HL-60/S4 (cell line): ENCODE measurements around the gene DNTT.

Experiments used
- in situ Hi-C: fragments of 300-500 bp; cut with MboI; formaldehyde crosslinking; loops from 2 replicates; pipeline ENCODE4 v1.14.3; 2022; ENCODE audit warnings: low sequenced_read_pairs

DNTT gene

GRCh38 chr10:96304230-96304629 lies at the start of gene DNTT:
Gene DNTT, plus strand, starts transcription at chr10:96304434. Its CDS starts 64 bp downstream, at chr10:96304498.
- in situ Hi-C loops: no loop called here

GRCh38 chr10:96254976-96255375 lies 49.3 kb upstream of the DNTT start:
- in situ Hi-C loops: no loop called here

- in situ Hi-C loops: no loop called here
Measured at GRCh38 chr10:96255549-96256333, 48.5 kb upstream of the DNTT start.

DNA sequence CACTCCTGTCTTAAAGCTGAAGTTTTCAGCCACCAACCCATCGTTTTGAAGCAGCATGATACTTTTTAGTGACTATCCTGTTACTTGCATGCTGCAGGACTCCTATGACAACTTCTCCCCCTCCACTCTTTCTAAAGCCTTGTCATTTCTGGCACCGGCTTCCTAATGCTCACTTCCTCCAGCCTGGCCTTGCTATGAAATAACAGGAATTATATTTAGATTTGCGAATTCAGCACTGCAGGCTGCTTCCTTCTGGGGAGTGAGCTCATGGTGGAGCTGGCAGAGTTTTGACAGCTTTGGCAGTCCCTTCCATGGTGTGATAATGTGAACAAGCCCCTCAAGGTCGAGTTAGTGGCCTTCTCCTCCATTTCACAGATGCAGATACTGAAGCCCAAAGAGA lies 46.3 kb upstream of the DNTT start:
- in situ Hi-C loops: no loop called here

DNA sequence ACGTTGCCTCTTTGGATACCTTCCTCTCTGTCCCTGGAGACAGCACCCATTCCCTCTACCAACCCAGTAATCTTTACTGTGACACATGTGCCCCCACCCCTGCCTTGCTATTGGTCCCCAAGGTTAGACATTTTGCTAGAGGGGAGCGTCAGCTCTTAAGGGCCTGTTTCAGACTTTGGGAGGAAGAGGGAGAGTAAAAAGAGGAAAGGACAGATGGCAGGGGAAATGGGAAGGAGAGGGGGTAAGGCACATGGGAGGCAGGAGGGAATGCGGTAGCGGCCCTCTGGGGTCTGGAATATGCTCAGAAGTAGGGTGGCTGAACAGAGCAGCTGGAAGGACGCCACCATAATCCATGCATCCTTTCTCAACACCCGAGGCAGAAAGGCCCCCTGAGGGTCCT lies 45.1 kb upstream of the DNTT start:
- in situ Hi-C loops: no loop called here

- in situ Hi-C loops: no loop called here
Measured at GRCh38 chr10:96260014-96260413, 44.2 kb upstream of the DNTT start.

DNA sequence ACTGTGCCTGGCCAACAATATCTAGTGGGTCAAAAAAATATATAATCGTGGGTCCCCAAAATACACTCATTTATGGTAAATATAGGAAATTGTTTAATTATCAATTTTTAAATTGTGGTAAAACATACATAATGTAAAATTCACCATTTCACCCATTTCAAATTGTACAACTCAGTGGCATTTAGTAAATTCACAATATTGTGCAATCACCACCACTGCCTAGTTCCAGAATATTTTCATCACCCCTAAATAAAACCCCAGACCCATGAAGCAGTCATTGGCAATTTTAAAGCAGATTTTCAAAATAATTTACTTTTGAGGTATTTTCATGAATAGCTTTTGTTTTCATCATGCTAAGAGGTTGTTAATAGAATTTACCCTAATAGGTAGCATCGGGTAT lies 43.1 kb upstream of the DNTT start:
- in situ Hi-C loops: no loop called here

DNA sequence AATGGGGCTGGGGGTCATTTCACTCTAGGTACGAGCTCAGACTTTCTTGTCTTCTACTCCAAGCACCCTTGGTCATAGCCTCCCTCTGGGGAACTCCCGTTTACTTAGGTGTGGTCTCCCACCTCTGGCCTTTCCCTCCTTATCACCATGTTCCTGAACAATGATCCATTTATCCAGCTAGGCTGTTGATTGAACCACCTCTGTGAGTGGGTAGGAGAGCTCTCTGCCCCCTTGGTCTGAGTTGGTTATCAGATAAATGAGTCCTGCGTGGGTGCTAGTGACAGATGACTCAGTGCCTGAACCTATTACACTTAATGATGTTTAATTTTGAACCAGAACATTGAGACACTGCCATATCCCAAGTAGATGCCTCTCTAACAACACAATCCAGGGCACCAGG lies 42.3 kb upstream of the DNTT start:
- in situ Hi-C loops: no loop called here

DNA sequence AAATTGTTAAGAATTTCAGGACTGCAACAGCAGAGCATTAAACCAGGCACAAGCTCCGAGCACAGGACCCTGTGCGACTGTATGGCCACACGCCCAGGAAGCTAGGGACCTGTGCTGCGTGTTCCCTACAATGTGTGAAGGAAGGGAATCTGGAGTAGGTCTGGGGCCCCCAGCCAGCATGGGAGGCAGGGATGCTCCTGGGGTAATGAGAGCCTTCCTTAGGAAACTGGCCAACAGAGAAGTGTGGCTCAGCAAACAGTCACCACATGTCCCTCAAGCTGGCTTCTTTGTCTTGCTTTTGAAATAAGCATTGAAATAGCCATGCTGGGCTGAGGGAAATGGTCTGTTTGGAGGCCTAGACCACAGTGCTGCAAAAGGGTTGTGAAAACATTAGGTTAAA lies 41.1 kb upstream of the DNTT start:
- in situ Hi-C loops: no loop called here

DNA sequence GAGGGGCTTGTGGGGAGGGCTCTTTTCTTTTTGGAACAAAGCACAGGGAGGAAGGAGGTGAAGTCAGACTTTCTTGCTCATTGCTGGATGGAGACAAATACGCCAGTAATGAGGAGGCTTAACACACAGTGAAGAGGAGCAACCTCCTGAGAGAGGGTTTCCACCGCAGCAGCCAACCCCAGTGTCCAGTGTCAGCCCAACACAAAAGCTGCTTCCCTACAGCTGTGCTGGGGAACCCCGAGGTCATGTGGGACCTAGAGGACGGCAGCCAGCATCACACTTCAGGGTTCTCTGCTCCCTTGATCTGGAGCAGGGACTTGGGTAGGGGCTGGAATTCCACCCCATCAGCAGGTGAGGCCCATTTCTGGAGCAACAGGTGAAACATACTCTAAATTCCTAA lies 40.6 kb upstream of the DNTT start:
- in situ Hi-C loops: no loop called here

DNA sequence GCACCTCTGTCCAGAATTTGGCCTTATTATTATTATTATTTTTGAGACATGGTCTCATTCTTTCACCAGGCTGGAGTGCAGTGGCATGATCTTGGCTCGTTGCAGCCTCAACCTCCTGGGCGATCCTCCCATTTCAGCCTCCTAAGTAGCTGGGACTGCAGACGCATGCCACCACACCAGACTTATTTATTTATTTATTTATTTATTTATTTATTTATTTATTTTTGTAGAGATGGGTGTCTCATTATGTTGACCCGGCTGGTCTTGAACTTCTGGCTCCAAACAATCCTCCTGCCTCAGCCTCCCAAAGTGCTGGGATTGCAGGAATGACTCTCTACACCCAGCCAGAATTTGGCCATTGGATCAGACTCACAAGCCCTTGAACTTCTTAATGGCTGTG lies 39.3 kb upstream of the DNTT start:
- in situ Hi-C loops: no loop called here

DNA sequence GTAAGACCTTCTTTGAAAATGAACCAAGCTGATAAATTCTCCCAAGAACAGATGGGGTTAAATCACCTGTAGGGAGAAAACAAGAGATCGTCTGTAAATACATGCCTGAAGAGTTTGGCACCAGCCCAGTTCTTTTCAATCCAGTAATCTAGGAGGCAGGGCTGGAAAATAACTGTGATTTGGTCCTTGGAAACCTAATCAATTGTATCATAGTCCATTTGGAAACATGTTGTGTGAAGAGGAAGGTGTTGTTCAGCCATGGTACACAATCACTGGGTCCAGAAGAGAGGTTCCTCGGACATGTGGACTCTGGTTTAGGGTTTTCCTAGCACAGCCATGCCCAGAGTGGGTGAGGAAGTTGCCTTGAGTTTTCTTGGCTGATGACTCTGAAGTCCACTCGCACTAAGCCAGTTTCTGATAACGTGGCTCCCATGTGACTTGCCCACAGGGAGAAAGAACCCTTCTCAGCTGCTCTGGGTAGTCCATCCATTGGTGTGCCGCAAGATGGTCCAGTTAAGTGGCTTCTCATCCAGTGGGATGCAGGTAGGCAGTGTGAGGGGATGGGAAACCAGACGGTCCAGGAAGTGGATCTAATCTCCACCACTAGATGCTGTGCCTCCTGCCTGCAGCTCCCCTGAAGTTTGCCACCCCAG lies 38.0 kb upstream of the DNTT start:
- in situ Hi-C loops: no loop called here

DNA sequence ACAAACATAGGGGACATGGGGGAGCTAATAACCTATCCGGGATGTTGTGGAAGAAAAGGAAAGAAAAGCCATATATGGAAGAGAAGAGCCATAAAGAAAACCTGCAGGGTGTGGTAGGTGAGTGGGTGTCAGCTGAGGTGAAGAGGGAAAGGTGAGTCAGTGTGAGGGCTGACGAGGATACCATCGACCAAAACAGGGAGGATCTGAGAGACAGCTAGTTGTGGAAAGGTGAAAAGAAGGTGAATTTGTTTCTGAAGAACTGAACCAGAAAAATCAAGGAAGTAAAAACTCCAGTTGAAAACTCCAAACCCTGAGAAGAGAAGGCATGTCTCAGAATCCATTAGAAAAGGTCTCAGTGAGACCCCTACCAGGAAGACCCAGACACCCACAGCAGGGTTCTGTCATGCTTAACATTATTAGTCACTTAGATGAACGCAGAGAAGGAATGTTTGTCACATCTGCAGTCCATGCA lies 37.0 kb upstream of the DNTT start:
- in situ Hi-C loops: no loop called here

- in situ Hi-C loops: no loop called here
Measured at GRCh38 chr10:96268341-96268909, 35.8 kb upstream of the DNTT start.

DNA sequence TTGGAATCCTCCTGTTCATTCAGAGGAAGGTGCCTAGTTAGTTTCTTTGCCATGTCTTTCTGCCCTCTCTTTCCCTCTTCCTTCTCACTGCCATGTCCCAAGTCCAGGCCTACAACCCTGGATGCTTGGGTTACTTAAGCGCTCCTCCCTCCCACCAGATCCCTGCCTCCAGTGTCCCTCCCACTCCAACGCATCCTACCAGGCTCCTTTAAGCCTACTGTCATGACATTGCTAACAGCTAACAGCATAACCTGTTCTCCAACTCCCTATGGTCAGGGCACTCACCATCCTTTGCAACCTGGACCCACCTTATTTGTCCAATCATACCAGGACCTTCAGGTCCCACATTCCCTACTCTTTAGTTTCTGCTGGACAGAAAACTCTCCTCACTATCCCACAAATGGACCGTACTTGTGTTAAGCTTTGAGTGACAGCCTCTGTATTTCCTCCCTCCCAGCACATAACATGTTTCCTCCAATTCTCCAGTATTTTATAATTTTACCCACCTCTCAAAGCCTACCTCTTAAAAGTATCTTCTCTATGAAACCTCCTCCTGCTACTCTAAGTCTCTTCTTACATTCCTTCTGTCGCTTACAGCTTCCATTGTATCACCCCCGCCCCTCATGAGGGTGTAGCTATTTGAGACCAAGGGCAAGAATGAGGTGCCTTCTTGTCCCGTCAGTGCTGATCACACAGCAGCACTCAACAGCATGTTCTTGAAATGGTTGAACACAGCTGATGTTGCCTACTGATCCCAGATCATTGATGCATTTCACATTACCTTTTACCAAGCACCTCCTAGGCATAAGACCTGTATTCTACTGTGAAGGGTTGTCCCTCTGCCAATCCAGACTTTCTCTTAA lies 34.6 kb upstream of the DNTT start:
- in situ Hi-C loops: no loop called here

- in situ Hi-C loops: no loop called here
Measured at GRCh38 chr10:96270571-96270970, 33.7 kb upstream of the DNTT start.

GRCh38 chr10:96271016-96271815 lies 33.0 kb upstream of the DNTT start, which contains the start of gene BLNK:
Gene BLNK, minus strand, starts transcription at chr10:96271569. Its CDS starts 171 bp downstream, at chr10:96271398.
- in situ Hi-C loops: no loop called here

DNA sequence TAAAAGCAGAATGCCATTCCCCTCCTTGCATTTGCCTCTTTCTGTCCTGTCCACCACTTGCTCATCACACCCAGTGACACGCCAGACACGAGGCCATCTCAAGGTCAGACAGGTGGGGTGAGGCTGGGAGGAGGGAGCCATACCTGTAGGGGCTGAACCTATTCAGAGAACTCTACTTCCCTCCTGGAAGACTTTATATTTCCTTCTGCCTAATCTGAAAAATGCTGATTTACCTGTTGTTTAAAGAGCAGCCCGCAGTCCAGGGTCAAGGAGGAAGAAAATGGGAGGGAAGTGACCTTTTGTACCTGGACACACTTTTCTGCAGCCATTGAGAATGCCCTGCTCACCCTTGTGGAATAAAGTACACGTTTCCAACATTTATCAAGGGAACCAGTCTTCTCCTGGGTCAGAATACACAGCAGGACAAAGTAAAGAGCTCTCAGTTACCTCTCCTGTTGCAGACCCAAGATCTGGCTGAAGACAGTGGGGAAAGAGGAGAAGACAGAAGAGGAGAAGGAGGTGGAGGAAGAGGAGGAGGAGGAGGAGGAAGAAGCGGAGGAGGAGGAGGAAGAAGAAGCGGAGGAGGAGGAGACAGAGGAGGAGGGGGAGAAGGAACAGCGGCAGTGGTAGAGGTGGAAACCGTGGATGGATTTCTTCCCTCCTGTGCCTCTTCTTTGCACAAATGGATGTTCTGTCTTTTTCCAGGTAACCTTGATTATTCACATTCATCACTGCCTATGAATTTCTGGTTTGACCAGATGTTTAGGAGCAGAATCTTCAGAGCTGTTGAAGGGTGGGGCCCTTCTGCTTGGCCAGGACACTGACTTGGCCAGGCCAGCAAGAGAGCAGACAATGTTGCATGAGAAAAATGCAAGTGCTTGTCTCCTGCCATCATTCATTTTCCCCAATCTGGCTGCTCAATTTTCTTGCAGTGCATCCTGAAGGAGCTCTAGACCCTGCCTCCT lies 31.6 kb upstream of the DNTT start:
- in situ Hi-C loops: no loop called here
